HUDEP-2 (cell line): ENCODE data around the gene CPT1B.
A peak's percentile ranks its signal among the peaks of the same experiment; 100 is the strongest.
"Not testable (repeated sequence)": the region's sequence is repeated elsewhere in the genome, so short reads cannot be mapped to it uniquely, and the experiment has no call there.

Experiments
- DNase-seq, 76 experiments: peaks; one replicate each; lab custom pipeline; 2025; ENCODE audit not compliant: unreplicated experiment in 76 of 76; lab: John Stamatoyannopoulos, UW

CPT1B gene

DNA sequence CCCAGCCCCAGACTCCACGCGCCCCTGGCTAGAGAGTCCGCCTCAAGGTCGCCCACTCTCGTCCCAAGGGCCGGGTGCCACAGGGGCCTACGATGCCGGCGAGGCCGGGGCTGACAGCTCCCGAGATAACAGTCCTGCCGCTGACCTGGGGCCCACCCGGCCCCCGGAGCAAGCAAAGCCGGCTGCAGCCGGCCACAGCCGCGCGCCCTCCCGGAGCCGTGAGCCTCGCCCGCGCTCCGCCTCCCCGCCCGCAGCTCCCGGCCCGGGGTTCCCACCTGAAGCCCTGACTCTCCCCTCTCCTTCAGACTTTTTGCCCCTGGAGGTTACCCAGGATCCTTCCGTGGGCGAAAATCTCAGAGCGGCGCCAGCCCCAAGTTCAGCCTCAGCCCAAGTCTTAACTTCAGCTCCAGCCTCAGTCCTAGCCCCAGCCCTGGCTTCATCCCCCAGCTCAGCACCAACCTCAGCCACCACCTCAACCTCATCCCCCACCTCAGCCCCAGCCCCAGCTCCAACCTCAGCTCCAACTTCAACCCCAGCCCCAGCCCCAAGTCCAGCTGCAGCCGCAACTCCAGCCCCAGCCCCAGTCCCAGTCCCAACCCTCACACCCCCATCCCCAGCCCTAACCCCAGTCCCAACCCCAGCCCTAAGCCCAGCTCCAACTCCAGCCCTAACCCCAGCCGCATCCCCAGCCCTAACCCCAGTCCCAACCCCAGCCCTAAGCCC, 30.8 kb downstream of the CPT1B start:
- DNase-seq = no peak

GRCh38 chr22:50546326-50547262, 31.6 kb downstream of the CPT1B start:
- no peak for DNase-seq

DNA sequence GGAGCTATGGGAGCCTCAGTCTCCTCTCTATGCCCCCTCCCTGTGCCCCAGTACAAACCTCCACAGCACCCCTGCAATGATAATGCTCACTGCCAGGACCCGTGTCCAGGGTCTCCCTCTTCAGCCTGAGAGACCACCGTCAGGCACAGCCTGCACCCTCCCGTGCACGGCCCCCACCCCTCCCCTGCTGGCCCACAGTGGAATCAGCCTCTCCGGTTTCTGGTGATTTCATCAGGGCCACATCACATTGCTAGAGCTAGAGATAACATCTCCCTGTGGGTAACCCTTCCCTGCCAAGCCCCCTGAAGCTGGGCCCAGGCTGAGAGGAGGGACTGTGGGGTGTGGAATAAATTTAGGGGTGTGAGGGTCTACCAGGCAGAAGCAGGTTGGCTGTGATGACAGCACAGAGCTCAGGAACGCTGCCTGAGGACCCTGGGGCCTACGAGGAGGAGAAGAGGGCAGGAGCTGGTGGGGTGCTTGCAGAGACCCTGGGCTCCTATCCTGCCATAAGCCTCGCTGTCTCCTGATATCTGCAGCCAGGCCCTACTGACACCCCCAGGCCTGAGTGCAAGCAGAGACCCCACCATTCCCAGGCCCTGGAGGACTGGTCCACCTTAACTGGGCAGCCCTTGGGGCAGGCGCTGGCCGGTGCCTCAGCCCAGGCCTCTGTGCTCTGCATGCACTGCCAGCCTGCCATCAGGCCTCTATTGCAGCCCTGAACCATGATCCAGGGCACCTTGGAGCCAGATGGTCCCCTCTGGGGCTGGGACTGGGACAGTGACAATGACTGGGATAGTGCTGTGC, 32.5 kb downstream of the CPT1B start, which contains the start of gene KLHDC7B:
Gene KLHDC7B, plus strand, starts transcription at position 378 of the 804 bp plus-strand sequence. Its CDS starts 345 bp downstream, at position 723.
- no peak for DNase-seq

- no peak for DNase-seq
Measured at GRCh38 chr22:50544746-50545253, 33.4 kb downstream of the CPT1B start.

- peak in 56 of 76 experiments; percentile 10 to 74 (median 46) for DNase-seq
Measured at GRCh38 chr22:50544078-50544745, 34.0 kb downstream of the CPT1B start.

GRCh38 chr22:50542416-50542927, 35.8 kb downstream of the CPT1B start:
- peak in 1 of 76 experiments; percentile 8 for DNase-seq

GRCh38 chr22:50541667-50542026, 36.6 kb downstream of the CPT1B start:
- DNase-seq = peak in 1 of 76 experiments; percentile 16

DNA sequence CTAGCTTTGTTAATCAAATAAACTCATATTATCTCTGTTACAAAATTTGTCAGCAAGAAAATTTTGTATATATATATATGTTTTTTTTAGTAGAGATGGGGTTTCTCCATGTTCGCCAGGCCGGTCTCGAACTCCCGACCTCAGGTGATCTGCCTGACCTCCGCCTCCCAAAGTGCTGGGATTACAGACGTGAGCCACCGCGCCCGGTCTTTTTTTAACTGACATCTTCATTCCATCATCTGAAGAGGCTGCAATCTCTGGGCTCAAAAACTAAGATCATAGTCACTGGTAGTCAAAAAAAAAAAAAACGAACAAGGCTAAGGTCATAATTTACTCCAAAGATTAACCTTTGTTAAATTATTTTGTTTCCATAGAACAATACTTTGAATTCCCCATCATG, 37.8 kb downstream of the CPT1B start:
- no peak for DNase-seq

DNA sequence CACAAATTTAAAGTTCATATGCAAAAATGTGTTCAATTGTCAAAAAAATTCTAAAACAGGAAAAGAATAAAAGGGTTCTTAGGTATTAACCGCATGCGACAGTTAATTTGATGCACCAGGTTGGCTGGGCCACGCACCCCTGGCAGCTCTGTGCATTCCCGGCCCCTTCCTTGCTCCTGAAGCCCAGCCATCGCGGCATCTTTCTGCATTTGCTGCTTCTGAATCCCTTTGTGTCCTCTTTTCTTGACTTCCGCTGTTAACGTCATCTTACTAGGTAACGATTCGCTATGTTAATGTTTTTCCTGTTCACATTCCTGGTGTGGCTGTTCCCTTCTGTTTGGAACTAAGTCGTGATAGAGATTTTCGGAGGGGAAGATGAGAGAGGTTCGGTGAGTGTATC, 40.5 kb downstream of the CPT1B start:
- no peak for DNase-seq

- no peak for DNase-seq
Measured at GRCh38 chr22:50536226-50536625, 42.0 kb downstream of the CPT1B start.

GRCh38 chr22:50535113-50535512, 43.1 kb downstream of the CPT1B start:
- no peak for DNase-seq

GRCh38 chr22:50533856-50534711, 44.1 kb downstream of the CPT1B start:
- not testable (repeated sequence) for DNase-seq

DNA sequence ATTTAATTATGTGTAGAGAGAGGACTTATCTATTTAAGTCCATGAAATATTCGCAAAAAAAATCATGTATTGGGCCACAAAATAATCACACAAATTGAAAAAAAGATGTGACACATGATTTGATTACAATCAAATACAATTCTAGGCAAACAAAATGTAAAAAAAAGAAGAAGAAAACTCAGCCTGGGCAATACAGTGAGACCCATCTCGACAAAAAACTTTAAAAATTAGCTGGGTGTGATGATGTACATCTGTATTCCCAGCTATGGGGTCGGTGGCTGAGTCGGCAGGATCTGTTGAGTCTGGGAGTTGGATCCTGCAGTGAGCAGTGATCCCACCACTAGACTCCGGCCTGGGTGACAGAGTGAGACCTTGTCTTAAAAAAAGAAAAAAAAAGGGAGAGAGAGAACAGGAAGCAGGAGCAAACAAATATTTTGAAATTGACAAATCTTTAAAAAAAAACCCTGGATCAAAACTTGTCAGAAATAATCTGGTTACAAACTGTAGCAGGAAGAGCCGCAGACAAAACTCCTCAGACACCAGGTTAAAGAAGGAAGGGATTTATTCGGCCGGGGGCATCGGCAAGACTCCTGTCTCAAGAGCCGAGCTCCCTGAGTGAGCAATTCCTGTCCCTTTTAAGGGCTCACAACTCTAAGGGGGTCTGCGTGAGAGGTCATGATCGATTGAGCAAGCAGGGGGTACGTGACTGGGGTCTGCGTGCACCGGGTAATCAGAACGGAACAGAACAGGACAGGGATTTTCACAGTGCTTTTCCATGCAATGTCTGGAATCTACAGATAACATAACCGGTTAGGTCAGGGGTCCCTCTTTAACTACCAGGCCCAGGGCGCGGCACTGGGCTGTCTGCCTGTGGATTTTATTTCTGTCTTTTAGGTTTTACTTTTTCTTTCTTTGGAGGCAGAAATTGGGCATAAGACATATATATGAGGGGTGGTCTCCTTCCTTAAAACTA, 45.1 kb downstream of the CPT1B start:
- no peak for DNase-seq

DNA sequence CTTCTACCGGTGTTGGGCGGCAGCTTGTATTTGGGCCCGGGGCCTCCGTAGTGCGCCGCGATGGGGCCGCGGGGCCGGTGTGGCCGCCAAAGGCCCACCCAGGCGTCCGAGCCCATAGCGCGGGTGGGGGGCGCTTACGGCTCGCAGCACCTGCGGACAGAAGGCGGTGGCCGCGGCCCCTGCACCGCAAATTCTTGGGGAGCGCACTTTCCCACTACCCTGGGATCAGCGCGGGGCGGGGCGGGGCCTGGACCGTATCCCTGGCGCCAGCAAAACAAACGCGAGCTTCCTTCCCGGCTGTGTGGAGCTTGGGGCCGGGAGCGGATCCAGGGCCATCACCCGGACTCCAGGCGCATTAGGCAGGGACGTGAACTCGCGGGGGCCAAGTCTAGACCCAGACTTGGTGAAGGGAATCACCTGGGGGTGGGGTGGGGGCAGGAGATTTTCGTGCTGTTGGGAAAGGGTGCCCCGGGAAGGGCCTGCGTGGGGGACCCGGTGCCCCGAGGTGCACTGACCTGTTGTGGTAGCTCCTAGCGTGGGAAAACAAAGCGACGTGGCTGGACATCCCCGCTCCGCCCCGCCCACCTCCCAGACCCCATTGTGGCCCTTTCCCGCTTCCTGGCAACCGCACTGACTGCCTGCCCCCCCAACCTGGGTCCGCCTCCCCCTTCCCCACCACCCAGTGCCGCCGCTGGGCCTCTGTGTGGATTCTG, 46.1 kb downstream of the CPT1B start:
- no peak for DNase-seq

GRCh38 chr22:50531546-50531961, 46.7 kb downstream of the CPT1B start:
- DNase-seq = peak in 4 of 76 experiments; percentile 18 to 32 (median 24)

GRCh38 chr22:50530877-50531545, 47.2 kb downstream of the CPT1B start:
- peak in 61 of 76 experiments; percentile 14 to 76 (median 55) for DNase-seq

DNA sequence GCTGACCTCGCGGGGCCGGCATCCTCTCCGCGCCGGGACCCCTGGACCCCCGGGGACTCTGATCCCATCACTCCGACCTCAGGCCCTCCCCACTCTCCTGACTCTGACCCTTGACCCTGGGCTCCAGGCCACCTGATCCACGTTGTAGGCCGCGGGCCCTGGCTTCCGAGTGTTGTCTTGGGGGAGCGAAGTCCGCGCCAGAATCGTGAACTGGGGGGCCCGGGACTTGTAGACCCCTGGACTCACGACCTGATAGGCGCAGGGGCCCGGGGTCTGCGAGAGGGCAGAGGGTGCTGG, 47.7 kb downstream of the CPT1B start:
- DNase-seq = peak in 5 of 76 experiments; percentile 43 to 58 (median 53)
